Stimulated activated CD8-positive, alpha-beta memory T cell treated with anti-CD3 and anti-CD28 coated beads, Interleukin-15, amount 100 ng/mL, for 4 hours (primary cell): ENCODE measurements around the gene SLC49A4.

Source experiments
- DNase-seq, 2 donors: peaks; one replicate each; pipeline ENCODE4 v3.0.0-alpha.2; 2020; ENCODE audit warnings: low read depth in 2 of 2

Gene SLC49A4

DNA sequence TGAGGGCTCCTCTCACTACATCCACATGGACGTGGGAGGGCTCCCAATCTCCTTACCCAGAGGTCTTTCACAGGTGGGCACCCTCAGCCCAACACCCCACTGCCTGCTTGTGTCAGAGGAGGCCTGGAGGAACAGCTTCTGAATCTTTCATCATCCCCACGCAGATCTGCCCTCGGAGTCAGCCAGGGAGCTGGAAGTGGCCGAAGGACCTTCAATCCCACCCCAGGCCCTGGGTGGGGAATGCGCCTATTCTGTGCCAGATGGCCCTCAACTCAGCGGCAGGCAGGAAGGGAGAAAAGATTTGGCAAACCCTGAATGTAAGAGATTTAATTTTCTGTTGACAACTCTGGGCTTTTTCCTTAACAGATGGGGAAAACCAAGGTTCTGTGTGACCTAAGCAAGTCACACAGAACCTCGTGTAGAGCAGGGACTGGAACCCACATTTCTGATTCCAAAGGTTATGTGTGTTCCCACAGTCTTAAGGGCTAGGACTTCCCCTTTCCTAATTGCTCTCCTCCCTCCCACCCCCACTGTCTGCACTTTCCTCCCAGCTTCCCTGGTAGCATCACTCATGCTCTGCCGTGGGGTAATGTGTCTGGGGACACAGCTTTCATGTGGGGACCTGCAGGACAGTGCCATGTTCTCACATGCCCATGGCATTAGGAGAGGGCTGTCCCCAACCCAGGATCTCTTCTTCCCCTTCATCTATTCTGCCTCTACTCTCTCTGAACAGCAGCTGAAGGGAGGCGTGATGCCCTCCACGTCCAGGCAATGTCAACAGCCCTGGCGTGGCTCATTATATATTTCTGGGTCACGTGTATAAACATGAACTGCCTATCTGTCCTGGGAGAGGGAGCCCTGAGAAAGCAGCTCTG, 134.6 kb downstream of the SLC49A4 start:
- no peak for DNase-seq

DNA sequence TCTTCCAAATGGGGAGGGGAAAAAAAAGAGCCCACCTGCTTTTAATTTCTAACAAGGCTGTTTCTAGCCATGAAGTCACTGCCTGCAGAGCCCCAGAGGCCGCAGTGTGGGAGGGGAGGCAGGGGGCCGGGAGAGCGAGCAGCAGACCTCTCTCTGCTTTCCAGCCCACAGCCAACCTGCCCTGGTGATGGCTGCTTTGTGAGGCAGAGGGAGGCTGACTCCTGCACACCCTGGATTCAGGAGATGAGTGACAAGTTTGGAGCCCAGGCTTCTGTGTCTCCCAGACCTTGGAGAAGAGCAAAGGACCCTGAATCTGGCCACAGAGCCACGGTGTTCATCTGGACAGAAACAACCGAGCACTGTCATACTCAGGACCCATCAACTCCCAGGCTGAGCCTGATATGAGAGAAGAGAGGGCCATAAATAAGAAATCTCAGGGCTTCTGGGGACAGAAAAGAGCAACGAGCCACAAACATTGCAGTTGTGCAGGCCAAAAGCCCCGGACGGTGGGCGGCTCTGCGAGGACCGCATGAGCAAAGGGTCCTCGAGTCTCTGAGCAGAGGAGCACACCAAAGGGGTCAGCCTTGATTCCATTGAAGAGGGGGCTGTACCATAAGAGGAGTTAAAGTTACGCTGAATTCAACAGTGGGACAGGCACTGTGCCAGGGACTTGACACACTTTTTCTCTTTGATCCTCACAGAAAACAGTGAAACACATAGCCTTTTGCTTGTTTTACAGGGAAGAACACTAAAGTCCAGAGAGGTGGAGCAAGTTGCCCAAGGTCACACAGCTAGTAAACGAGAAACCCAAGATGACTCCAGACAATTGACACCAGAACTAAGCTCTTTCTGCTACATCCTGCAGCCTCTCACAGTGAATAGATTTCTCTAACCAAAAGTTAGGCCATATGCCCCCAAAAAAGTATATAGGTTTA, 135.5 kb downstream of the SLC49A4 start:
- no peak for DNase-seq
